Astrocyte (in vitro differentiated cells and primary cell): ENCODE results near the gene UBXN4.

ENCODE experiments used
- EZH2 ChIP-seq: IDR thresholded peaks from 2 replicates; pipeline ENCODE4 v1.6.1; 2012; ENCODE audit warnings: mild to moderate bottlenecking, low read length, inconsistent platforms; ENCODE audit not compliant: insufficient read depth
- TF ChIP-seq, protein P1 (sequence below): IDR thresholded peaks from 2 replicates; pipeline ENCODE4 v1.5.1; 2011; ENCODE audit warnings: low read depth, mild to moderate bottlenecking, inconsistent platforms, low read length, moderate library complexity; ENCODE audit not compliant: insufficient read depth

- TF ChIP-seq EZH2 = no peak
- TF ChIP-seq, protein P1, sequence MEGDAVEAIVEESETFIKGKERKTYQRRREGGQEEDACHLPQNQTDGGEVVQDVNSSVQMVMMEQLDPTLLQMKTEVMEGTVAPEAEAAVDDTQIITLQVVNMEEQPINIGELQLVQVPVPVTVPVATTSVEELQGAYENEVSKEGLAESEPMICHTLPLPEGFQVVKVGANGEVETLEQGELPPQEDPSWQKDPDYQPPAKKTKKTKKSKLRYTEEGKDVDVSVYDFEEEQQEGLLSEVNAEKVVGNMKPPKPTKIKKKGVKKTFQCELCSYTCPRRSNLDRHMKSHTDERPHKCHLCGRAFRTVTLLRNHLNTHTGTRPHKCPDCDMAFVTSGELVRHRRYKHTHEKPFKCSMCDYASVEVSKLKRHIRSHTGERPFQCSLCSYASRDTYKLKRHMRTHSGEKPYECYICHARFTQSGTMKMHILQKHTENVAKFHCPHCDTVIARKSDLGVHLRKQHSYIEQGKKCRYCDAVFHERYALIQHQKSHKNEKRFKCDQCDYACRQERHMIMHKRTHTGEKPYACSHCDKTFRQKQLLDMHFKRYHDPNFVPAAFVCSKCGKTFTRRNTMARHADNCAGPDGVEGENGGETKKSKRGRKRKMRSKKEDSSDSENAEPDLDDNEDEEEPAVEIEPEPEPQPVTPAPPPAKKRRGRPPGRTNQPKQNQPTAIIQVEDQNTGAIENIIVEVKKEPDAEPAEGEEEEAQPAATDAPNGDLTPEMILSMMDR = peak; percentile 41
These were observed 77.4 kb downstream of the UBXN4 start for GRCh38 chr2:135818937-135819610.
